ENCODE measurements around the gene USP43.

GRCh38 chr17:9648521-9649110, 3.3 kb downstream of the USP43 start:
- TF ChIP-seq CTCF (IDR thresholded peaks at IDR 0.05) (no peak), POLR2A (IDR thresholded peaks at IDR 0.05) (no peak)
